HCT116 (cell line): ENCODE measurements around the gene CLDN5. TPM values are rescaled to one million over a fixed set of nuclear protein-coding genes. Genes with fewer than 3 reads are reported as not detected.

Source experiments
- ATAC-seq: fragments of 200-7000 bp; cut with Tn5 transposase; 2 replicates; pipeline ENCODE4 v1.9.1; 2020; ENCODE audit warnings: mild to moderate bottlenecking, moderate library complexity
- BruUV-seq: library from RNA; stranded (reverse); fragments of 400-500 nt; replicated peaks from 2 replicates; lab custom pipeline; 2021; lab: Mats Ljungman, UMichigan
- CTCF ChIA-PET: fragments of 300-600 bp; sonication (Branson Sonifier 250); formaldehyde crosslinking; loops from one replicate; lab custom pipeline; 2021; ENCODE audit warnings: antibody characterized with exemption; lab: Charles Lee
- POLR2A ChIA-PET: fragments of 300-600, 350-600 bp; sonication (Branson Sonifier 250); formaldehyde crosslinking; loops from one replicate; lab custom pipeline; 2021; ENCODE audit warnings: antibody characterized with exemption; lab: Charles Lee
- RAD21 ChIA-PET, 2 experiments: fragments of 300-600 bp; sonication (Branson Sonifier 250); formaldehyde crosslinking; loops; one replicate each; lab custom pipeline; 2023; ENCODE audit warnings: low total read pairs in 2 of 2; ENCODE audit not compliant: uncharacterized antibody in 2 of 2, unreplicated experiment in 2 of 2, low non-redundant PET in 1 of 2; lab: Charles Lee
- DNase-seq: peaks from one replicate; pipeline ENCODE4 v3.0.0-alpha.2; 2010; ENCODE audit warnings: low read depth, low spot score
- H2AFZ ChIP-seq: fragments of 200-600 bp; shearing (Covaris generic), sonication (generic); 2 replicates; pipeline ENCODE4 v1.6.1; 2017; ENCODE audit warnings: low read depth, mixed run types, mixed read lengths, antibody characterized with exemption, low read length; ENCODE audit not compliant: poor library complexity, severe bottlenecking
- H3K27ac ChIP-seq: 2 replicates; pipeline ENCODE4 v1.5.1; 2012; ENCODE audit warnings: low read depth, low read length
- H3K27me3 ChIP-seq: fragments of 200-600 bp; sonication (generic); 2 replicates; pipeline ENCODE4 v1.6.1; 2016; ENCODE audit warnings: mixed run types, low read length, mixed read lengths; ENCODE audit not compliant: insufficient read depth
- H3K36me3 ChIP-seq, 2 experiments: fragments of 200-500 bp in 1 of 2; fragments of 200-600 bp in 1 of 2; sonication (Bioruptor generic) in 1 of 2; sonication (generic) in 1 of 2; 2 replicates each; pipeline versions ENCODE4 v1.5.1 to v1.6.1; 2014 to 2016; ENCODE audit warnings: low read length in 2 of 2, inconsistent platforms in 1 of 2, mixed read lengths in 1 of 2, mixed run types in 1 of 2; ENCODE audit not compliant: insufficient read depth in 2 of 2, control insufficient read depth in 1 of 2
- H3K4me1 ChIP-seq, 2 experiments: fragments of 200-600 bp in 1 of 2; sonication (generic) in 1 of 2; 2 replicates each; pipeline versions ENCODE4 v1.5.1 to v1.6.1; 2012 to 2017; ENCODE audit warnings: low read length in 2 of 2, inconsistent platforms in 1 of 2, mild to moderate bottlenecking in 1 of 2, mixed read lengths in 1 of 2, mixed run types in 1 of 2, moderate library complexity in 1 of 2; ENCODE audit not compliant: insufficient read depth in 2 of 2, control insufficient read depth in 1 of 2
- H3K4me2 ChIP-seq: fragments of 200-600 bp; sonication (generic); 2 replicates; pipeline ENCODE4 v1.6.1; 2017; ENCODE audit warnings: mixed run types, low read length, mixed read lengths
- H3K4me3 ChIP-seq, 2 experiments: fragments of 200-600 bp in 1 of 2; sonication (generic) in 1 of 2; replicated peaks in 1 of 2; 2 replicates each; pipeline ENCODE4 v1.5.1; 2011 to 2016; ENCODE audit warnings: low read length in 2 of 2, control low read depth in 1 of 2, low read depth in 1 of 2, mild to moderate bottlenecking in 1 of 2, mixed read lengths in 1 of 2, mixed run types in 1 of 2
- H3K79me2 ChIP-seq: fragments of 200-600 bp; sonication (generic); 2 replicates; pipeline ENCODE4 v1.6.1; 2017; ENCODE audit warnings: mild to moderate bottlenecking, mixed run types, low read length, moderate library complexity, mixed read lengths; ENCODE audit not compliant: insufficient read depth
- H3K9ac ChIP-seq: fragments of 200-600 bp; sonication (generic); 2 replicates; pipeline ENCODE4 v1.6.1; 2016; ENCODE audit warnings: low read length, mixed read lengths
- H3K9me2 ChIP-seq: fragments of 200-600 bp; sonication (generic), shearing (Covaris generic); 2 replicates; pipeline ENCODE4 v1.6.1; 2017; ENCODE audit warnings: mixed run types, mild to moderate bottlenecking, moderate library complexity; ENCODE audit not compliant: insufficient read depth
- H3K9me3 ChIP-seq, 2 experiments: fragments of 200-500 bp in 1 of 2; fragments of 200-600 bp in 1 of 2; sonication (Bioruptor generic) in 1 of 2; sonication (generic) in 1 of 2; 2 replicates each; pipeline ENCODE4 v1.6.1; 2014 to 2017; ENCODE audit warnings: low read length in 2 of 2, mixed read lengths in 2 of 2, inconsistent platforms in 1 of 2, low read depth in 1 of 2, mild to moderate bottlenecking in 1 of 2, mixed run types in 1 of 2, moderate library complexity in 1 of 2; ENCODE audit not compliant: control insufficient read depth in 1 of 2, insufficient read depth in 1 of 2
- H4K20me1 ChIP-seq: fragments of 200-600 bp; sonication (generic), shearing (Covaris generic); 2 replicates; pipeline ENCODE4 v1.6.1; 2017; ENCODE audit warnings: mixed run types, mild to moderate bottlenecking, moderate library complexity; ENCODE audit not compliant: insufficient read depth
- ATF3 ChIP-seq: IDR thresholded peaks from 2 replicates; pipeline ENCODE4 v1.6.1; 2012
- CBX3 ChIP-seq: IDR thresholded peaks from 2 replicates; pipeline ENCODE4 v1.6.1; 2012; ENCODE audit warnings: low read depth
- CEBPB ChIP-seq: IDR thresholded peaks from 2 replicates; pipeline ENCODE4 v1.6.1; 2012; ENCODE audit warnings: low read depth
- CTCF ChIP-seq, 3 experiments: fragments of 200-600 bp in 1 of 3; sonication (generic) in 1 of 3; IDR thresholded peaks in 2 of 3; conservative IDR thresholded peaks in 1 of 3; 2 replicates each; pipeline ENCODE4 v1.5.1; 2012 to 2017; ENCODE audit warnings: low read depth in 2 of 3, low read length in 2 of 3, antibody characterized with exemption in 1 of 3, borderline replicate concordance in 1 of 3, control low read depth in 1 of 3, mild to moderate bottlenecking in 1 of 3, mixed read lengths in 1 of 3, mixed run types in 1 of 3, moderate library complexity in 1 of 3; ENCODE audit not compliant: insufficient read depth in 1 of 3
- EGR1 ChIP-seq: IDR thresholded peaks from 2 replicates; pipeline ENCODE4 v1.6.1; 2012; ENCODE audit warnings: low read depth
- EZH2 ChIP-seq: fragments of 200-600 bp; sonication (generic); IDR thresholded peaks from 2 replicates; pipeline ENCODE4 v1.6.1; 2017; ENCODE audit warnings: antibody characterized with exemption, mixed run types
- EZH2phosphoT487 ChIP-seq: fragments of 200-600 bp; IDR thresholded peaks from 2 replicates; pipeline ENCODE4 v1.6.1; 2018; ENCODE audit warnings: antibody characterized with exemption, borderline replicate concordance
- JUND ChIP-seq: IDR thresholded peaks from 2 replicates; pipeline ENCODE4 v1.6.1; 2012
- MAX ChIP-seq: IDR thresholded peaks from 2 replicates; pipeline ENCODE4 v1.6.1; 2012
- SP1 ChIP-seq: IDR thresholded peaks from 2 replicates; pipeline ENCODE4 v1.6.1; 2012; ENCODE audit warnings: low read depth
- TCF7L2 ChIP-seq: IDR thresholded peaks from 2 replicates; pipeline ENCODE4 v1.7.0; 2011; ENCODE audit warnings: borderline replicate concordance, inconsistent platforms; ENCODE audit not compliant: insufficient read depth, insufficient read length; ENCODE audit errors: extremely low read depth
- YY1 ChIP-seq: IDR thresholded peaks from 2 replicates; pipeline ENCODE4 v1.6.1; 2011; ENCODE audit warnings: low read length, low read depth, moderate library complexity, mild to moderate bottlenecking; ENCODE audit not compliant: insufficient replicate concordance; ENCODE audit errors: extremely low read depth
- ZFX ChIP-seq: fragments of 450-650 bp; IDR thresholded peaks from 2 replicates; pipeline ENCODE4 v1.6.1; 2017
- ZNF274 ChIP-seq: fragments of 200-500 bp; sonication (Bioruptor generic); IDR thresholded peaks from 2 replicates; pipeline ENCODE4 v1.6.1; 2014; ENCODE audit warnings: mild to moderate bottlenecking, low read depth, low read length, inconsistent platforms
- intact Hi-C: fragments of 100-400 bp; cut with micrococcal nuclease; formaldehyde crosslinking; loops from 2 replicates; pipeline ENCODE4 v1.10.0; 2022
- total RNA-seq: library from RNA; stranded (reverse); gene quantifications from one replicate; pipeline ENCODE4 v1.2.1, GENCODE V29; 2021; ENCODE audit not compliant: unreplicated experiment

The CLDN5 gene
- total RNA-seq, 1 experiment from 2014 or later = 0.32 TPM

- TF ChIP-seq ZFX = no peak
- TF ChIP-seq MAX = peak; percentile 42; the same call in 1 of the 2 replicates
- peak in 2 of 3 experiments; percentile 40 to 41; a peak in 3 of 6 replicates for TF ChIP-seq CTCF (IDR thresholded peaks at IDR 0.05 in 2 of 3, conservative IDR thresholded peaks at IDR 0.05 in 1 of 3; ENCODE audit: borderline replicate concordance in 1 of 3, insufficient read depth in 1 of 3, low read depth in 2 of 3, low read length in 2 of 3)
- Histone ChIP-seq H3K27ac (peak overlapping the region; percentile 40), H3K4me2 (peak overlapping the region; percentile 48), H3K36me3 (no peaks in the 10 kb centered on the region), H3K27me3 (no peaks in the 10 kb centered on the region), H3K79me2 (no peaks in the 10 kb centered on the region), H3K9me3 (peaks cover 4 to 8% of the 10 kb centered on the region in 2 experiments; a peak in 2 of 4 replicates), H3K4me3 (no peak overlapping the region), H3K9ac (0 out of 2 replicates have a peak overlapping the region, but pooled peaks have one; percentile 9), H3K4me1 (peaks cover 10 to 14% of the 10 kb centered on the region in 2 experiments), H4K20me1 (no peaks in the 10 kb centered on the region), H2AFZ (peak overlapping the region; percentile 98), H3K9me2 (no peaks in the 10 kb centered on the region)
- BruUV-seq = no TSS peak
- ChIA-PET RAD21 (no interaction called here), POLR2A (interaction anchor here (1.0 to 1.4 kb wide), 3 partner anchors 11 to 75 kb away, joined by 3 to 4 read pairs (median 3); partner anchors contain the start of gene CDC45), CTCF (interaction anchor here (1.0 to 1.3 kb wide), 3 partner anchors 15 to 259 kb away, joined by 3 to 4 read pairs (median 3); no protein-coding TSS in a partner anchor)
- DNase-seq = peak; percentile 28
- peak; percentile 95 for ATAC-seq
- intact Hi-C loops = no loop called here
Measured at GRCh38 chr22:19554834-19555404, 30.7 kb upstream of the CLDN5 start.

GRCh38 chr22:19553201-19553600 is 29.0 kb upstream of the CLDN5 start:
- ChIA-PET POLR2A (no interaction called here), RAD21 (no interaction called here), CTCF (no interaction called here)
- H3K4me2 ChIP-seq = no peak overlapping the region
- H3K9me2 ChIP-seq = no peaks in the 10 kb centered on the region
- peaks cover 4 to 8% of the 10 kb centered on the region in 2 experiments; a peak in 2 of 4 replicates for H3K9me3 ChIP-seq
- H4K20me1 ChIP-seq = no peaks in the 10 kb centered on the region
- DNase-seq = no peak
- intact Hi-C loops = no loop called here
- no peak for ATAC-seq
- no peak overlapping the region for H2AFZ ChIP-seq
- H3K4me3 ChIP-seq = no peak overlapping the region
- no peak overlapping the region for H3K9ac ChIP-seq
- H3K79me2 ChIP-seq = no peaks in the 10 kb centered on the region
- no peaks in the 10 kb centered on the region for H3K27me3 ChIP-seq
- no peaks in the 10 kb centered on the region for H3K36me3 ChIP-seq
- H3K4me1 ChIP-seq = peaks cover 10 to 14% of the 10 kb centered on the region in 2 experiments
- no peak overlapping the region for H3K27ac ChIP-seq
- no TSS peak for BruUV-seq
- no peak for TF ChIP-seq EZH2phosphoT487
- TF ChIP-seq CBX3 = no peak
- no peak for TF ChIP-seq ZFX
- no peak for TF ChIP-seq EGR1
- TF ChIP-seq EZH2 = no peak
- no peak for TF ChIP-seq YY1
- no peak for TF ChIP-seq ZNF274
- TF ChIP-seq JUND = no peak
- TF ChIP-seq CEBPB = no peak
- no peak for TF ChIP-seq TCF7L2
- TF ChIP-seq SP1 = no peak
- TF ChIP-seq ATF3 = no peak
- no peak for TF ChIP-seq MAX
- no peak for TF ChIP-seq CTCF (IDR thresholded peaks at IDR 0.05 in 2 of 3, conservative IDR thresholded peaks at IDR 0.05 in 1 of 3; ENCODE audit: borderline replicate concordance in 1 of 3, insufficient read depth in 1 of 3, low read depth in 2 of 3, low read length in 2 of 3)
